Kidney capillary endothelial cell (primary cell): ENCODE results near the gene AHRR.

Experiments used
- DNase-seq: peaks from one replicate; pipeline ENCODE4 v3.0.0-alpha.2; 2018; ENCODE audit warnings: low spot score

The AHRR gene

GRCh38 chr5:416636-416960, 95.1 kb downstream of the AHRR start:
- no peak for DNase-seq

GRCh38 chr5:417301-418161, 96.0 kb downstream of the AHRR start:
- no peak for DNase-seq

- DNase-seq = no peak
Observed at GRCh38 chr5:418162-419121, 96.9 kb downstream of the AHRR start.

GRCh38 chr5:419970-420369, 98.5 kb downstream of the AHRR start:
- DNase-seq = no peak

- DNase-seq = no peak
Observed at GRCh38 chr5:420632-421286, 99.2 kb downstream of the AHRR start.

- DNase-seq = no peak
Observed at GRCh38 chr5:421287-421880, 99.9 kb downstream of the AHRR start.

- DNase-seq = no peak
Observed at GRCh38 chr5:421901-422300, 100.4 kb downstream of the AHRR start.

GRCh38 chr5:422323-423232, 101.1 kb downstream of the AHRR start:
- DNase-seq = no peak

GRCh38 chr5:423233-423565, 101.7 kb downstream of the AHRR start:
- DNase-seq = no peak

GRCh38 chr5:423626-424261, 102.2 kb downstream of the AHRR start:
- DNase-seq = no peak

GRCh38 chr5:424301-425110, 103.0 kb downstream of the AHRR start:
- no peak for DNase-seq

GRCh38 chr5:425714-426113, 104.2 kb downstream of the AHRR start:
- DNase-seq = no peak

GRCh38 chr5:426392-426976, 105.0 kb downstream of the AHRR start:
- DNase-seq = no peak

GRCh38 chr5:427415-428087, 106.0 kb downstream of the AHRR start:
- DNase-seq = no peak

- no peak for DNase-seq
Observed at GRCh38 chr5:428219-428618, 106.7 kb downstream of the AHRR start.

- no peak for DNase-seq
Observed at GRCh38 chr5:428754-429452, 107.4 kb downstream of the AHRR start.

GRCh38 chr5:429453-430188, 108.1 kb downstream of the AHRR start:
- DNase-seq = no peak
